NK-92 (cell line): Measurements from ENCODE around the gene UBA1.

Experiments
- DNase-seq: peaks from one replicate; lab custom pipeline; 2025; ENCODE audit not compliant: unreplicated experiment; lab: John Stamatoyannopoulos, UW

Gene UBA1

GRCh38 chrX:47228550-47229270, 35.1 kb downstream of the UBA1 start:
- DNase-seq, result no peak

GRCh38 chrX:47229427-47229826, 35.8 kb downstream of the UBA1 start:
- no peak for DNase-seq

- no peak for DNase-seq
Measured at GRCh38 chrX:47230136-47230868, 36.7 kb downstream of the UBA1 start.

- DNase-seq, result no peak
Measured at GRCh38 chrX:47231167-47231566, 37.5 kb downstream of the UBA1 start.

GRCh38 chrX:47232197-47232802, 38.7 kb downstream of the UBA1 start:
- no peak for DNase-seq

- no peak for DNase-seq
Measured at GRCh38 chrX:47232803-47233332, 39.2 kb downstream of the UBA1 start, which contains the start of gene USP11. TSS of gene USP11 (plus strand) at chrX:47233009. CDS start at chrX:47233044, 35 bp downstream.

GRCh38 chrX:47233333-47234113, 39.9 kb downstream of the UBA1 start:
- DNase-seq, result peak; percentile 84

- no peak for DNase-seq
Measured at GRCh38 chrX:47234583-47234982, 41.0 kb downstream of the UBA1 start.

- DNase-seq, result no peak
Measured at GRCh38 chrX:47235691-47236103, 42.1 kb downstream of the UBA1 start.

- DNase-seq, result no peak
Measured at GRCh38 chrX:47239199-47239598, 45.6 kb downstream of the UBA1 start.

GRCh38 chrX:47239898-47240545, 46.4 kb downstream of the UBA1 start:
- no peak for DNase-seq

- no peak for DNase-seq
Measured at GRCh38 chrX:47240619-47241018, 47.0 kb downstream of the UBA1 start.

- no peak for DNase-seq
Measured at GRCh38 chrX:47241201-47242011, 47.8 kb downstream of the UBA1 start.

GRCh38 chrX:47242321-47242720, 48.7 kb downstream of the UBA1 start:
- no peak for DNase-seq

- no peak for DNase-seq
Measured at GRCh38 chrX:47243351-47243750, 49.7 kb downstream of the UBA1 start.

- no peak for DNase-seq
Measured at GRCh38 chrX:47244676-47245075, 51.0 kb downstream of the UBA1 start.

- no peak for DNase-seq
Measured at GRCh38 chrX:47245156-47245555, 51.5 kb downstream of the UBA1 start.

- DNase-seq, result no peak
Measured at GRCh38 chrX:47247206-47247998, 53.8 kb downstream of the UBA1 start.

- DNase-seq, result no peak
Measured at GRCh38 chrX:47247999-47248320, 54.3 kb downstream of the UBA1 start.
